ENCODE data around the gene PLA2G6.
"Not testable (repeated sequence)": the region's sequence is repeated elsewhere in the genome, so short reads cannot be mapped to it uniquely, and the experiment has no call there.

PLA2G6 gene

DNA sequence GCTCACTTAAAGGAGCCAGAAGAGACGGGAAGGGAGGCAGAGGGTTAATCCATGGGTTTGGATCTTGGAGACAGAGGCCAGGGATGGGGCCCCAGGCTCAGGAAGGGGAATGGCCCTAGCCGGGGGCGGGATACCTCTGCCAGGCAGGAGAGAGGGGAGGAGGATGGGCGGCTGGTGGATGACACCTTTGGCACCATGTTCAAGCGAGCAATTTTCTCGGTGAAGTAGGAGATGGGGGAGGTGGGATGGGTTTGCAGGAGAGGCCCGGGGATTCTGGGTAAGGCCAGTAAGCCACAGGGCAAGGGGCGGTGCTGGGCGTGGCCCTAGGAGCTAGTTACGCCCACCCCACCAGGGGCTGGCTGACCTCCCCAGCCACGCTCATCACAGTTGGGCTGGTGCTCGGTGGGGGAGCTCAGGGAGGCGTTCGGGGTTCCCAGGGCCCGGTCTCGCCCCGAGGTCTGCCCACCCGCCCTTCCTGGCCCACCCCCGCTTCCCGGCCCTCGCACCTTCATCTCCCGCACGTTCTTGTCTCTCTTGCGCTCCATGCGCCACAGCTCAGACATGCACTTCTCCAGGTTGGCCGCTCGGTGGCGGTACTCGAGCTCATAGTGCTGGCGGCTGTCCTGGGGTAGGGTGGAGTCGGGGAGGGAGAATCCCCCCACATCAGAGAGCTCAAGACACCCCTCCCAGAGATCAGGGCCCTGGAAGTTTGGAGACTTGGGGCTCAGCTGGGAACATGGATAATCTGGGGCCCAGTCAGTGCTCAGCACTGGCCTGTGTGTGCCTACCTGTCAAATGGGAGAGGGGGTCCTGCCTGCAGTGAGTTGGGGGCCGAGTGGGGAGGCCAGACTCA, 83.8 kb downstream of the PLA2G6 start:
- in situ Hi-C loops (cut with MboI; ENCODE audit: low pct_unique_long_range_greater_than_20kb, low sequenced_read_pairs), result no loop called here
- no peak for DNase-seq

DNA sequence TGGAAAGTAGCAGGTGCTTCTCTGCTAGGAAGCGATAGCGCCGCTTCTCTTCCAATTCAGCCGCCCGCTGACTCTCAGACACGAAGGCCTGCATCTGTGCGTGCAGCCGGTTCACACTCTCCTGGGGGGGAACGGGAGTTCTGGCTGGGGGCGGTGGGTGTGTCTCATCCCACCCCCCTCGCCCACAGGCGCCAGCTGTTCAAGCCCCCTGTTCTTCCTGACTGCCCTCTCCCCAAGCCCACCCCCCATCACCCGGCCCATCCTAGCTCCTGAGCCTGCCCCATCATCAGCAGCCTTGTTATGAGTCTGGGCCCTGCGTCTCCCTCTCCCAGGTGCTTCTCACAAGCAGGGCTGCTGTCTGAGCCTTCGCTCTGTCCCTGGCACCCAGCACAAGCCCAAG, 84.6 kb downstream of the PLA2G6 start:
- in situ Hi-C loops (cut with MboI; ENCODE audit: low pct_unique_long_range_greater_than_20kb, low sequenced_read_pairs), result no loop called here
- no peak for DNase-seq

- in situ Hi-C loops (cut with MboI; ENCODE audit: low pct_unique_long_range_greater_than_20kb, low sequenced_read_pairs), result no loop called here
- no peak for DNase-seq
Measured at GRCh38 chr22:38089474-38089851, 92.2 kb downstream of the PLA2G6 start.

DNA sequence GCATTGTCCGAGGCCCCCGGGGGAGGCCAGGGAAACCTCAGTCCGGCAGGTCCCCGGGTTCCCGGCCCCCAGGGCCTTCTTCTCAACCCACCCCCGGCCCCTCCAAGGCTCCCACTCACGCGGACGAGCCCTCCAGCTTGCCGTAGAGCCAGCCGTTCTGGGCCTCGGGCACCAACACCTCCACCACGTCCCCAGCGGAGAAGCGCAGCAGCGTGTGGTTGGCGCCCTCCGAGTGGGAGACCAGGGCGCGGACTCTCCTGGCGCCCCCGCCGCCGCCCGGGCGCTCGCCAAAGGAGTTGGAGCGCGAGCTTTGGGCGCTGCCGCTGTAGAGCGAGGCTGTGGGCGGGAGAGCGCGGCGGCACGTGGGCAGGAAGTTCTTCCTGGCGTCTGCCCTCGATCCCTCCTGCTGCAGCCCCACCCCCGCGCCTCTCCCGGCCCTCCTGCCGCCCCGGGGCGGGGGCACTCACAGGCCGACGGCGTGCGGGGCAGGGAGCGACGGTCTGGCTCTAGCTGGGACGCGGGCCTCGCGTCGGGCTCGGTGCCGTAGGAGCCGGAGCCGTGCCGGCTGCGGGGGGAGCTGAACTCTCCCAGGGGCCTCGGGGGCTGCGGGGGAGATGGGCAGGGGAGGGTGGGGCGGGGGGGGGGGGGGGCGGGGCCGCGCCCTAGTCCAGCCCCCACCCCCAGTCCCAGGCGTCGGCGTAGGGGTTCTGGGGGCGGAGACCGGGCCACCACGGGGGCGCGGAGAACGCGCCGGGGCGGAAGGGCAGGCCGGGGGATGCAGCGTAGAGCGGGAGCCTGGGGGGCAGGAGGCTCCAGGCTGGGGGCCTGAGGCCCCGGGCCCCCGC, 92.8 kb downstream of the PLA2G6 start:
- in situ Hi-C loops (cut with MboI; ENCODE audit: low pct_unique_long_range_greater_than_20kb, low sequenced_read_pairs), result no loop called here
- no peak for DNase-seq

DNA sequence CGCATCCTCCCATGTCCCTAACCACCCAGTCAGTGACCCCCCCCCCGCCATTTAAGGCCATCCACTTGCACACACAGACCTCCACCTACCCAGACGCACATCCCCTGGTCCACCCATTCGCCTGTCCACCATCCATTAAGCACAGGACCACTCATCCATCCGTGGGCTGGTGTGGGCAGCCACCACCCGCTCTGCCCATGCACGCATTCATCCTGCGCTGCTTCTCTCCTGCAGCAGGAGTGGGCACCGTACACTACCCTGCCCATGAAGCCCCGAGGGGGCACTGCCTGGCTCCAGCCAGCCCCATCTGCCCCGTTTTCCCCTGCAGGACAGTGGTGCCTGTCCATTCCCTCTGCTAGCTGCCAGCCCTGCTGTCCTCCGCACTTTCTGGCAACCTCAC, 93.8 kb downstream of the PLA2G6 start:
- in situ Hi-C loops (cut with MboI; ENCODE audit: low pct_unique_long_range_greater_than_20kb, low sequenced_read_pairs), result no loop called here
- no peak for DNase-seq

GRCh38 chr22:38086942-38087341, 94.7 kb downstream of the PLA2G6 start:
- no peak for DNase-seq
- in situ Hi-C loops (cut with MboI; ENCODE audit: low pct_unique_long_range_greater_than_20kb, low sequenced_read_pairs), result no loop called here

DNA sequence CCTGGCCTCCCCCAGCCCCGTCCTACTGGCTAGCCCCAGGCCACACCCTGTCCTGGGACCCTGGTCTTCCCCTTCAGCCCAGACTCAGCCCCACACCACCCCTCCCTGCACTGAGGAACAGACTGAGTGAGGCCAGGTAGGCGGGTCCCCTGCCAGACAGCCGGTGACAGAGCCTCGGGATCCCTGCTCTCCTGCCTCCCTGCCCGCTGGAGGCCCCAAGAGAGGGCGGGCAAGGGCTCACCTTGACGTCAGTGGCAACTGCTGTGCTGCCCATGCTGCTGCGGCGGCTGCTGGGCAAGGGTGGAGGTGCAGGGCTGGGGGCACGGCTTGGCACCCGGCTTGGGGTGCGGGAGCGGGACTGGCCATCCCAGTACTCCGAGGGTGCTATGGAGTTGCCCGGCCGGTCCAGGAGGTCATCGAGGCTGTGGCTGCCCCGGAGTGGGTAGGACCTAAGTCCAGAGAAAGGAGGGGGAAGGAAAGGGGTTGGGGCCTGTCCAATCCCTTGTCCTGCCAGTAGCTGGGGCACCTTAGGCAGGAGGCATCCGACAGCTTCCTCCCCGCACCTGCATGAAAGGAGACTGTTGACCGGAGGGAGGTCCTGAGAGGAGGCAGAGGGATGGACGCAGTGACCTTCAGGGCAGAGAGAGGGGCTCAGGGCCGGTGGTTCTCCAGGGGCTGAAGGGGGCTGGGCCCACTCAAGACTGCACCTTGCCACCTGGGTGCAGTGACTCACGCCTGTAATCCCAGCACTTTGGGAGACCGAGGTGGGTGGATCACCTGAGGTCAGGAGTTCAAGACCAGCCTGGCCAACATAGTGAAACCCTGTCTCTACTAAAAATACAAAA, 95.4 kb downstream of the PLA2G6 start:
- in situ Hi-C loops (cut with MboI; ENCODE audit: low pct_unique_long_range_greater_than_20kb, low sequenced_read_pairs), result no loop called here
- DNase-seq, result no peak

- DNase-seq, result no peak
- in situ Hi-C loops (cut with MboI; ENCODE audit: low pct_unique_long_range_greater_than_20kb, low sequenced_read_pairs), result no loop called here
Measured at GRCh38 chr22:38085501-38085900, 96.1 kb downstream of the PLA2G6 start.

DNA sequence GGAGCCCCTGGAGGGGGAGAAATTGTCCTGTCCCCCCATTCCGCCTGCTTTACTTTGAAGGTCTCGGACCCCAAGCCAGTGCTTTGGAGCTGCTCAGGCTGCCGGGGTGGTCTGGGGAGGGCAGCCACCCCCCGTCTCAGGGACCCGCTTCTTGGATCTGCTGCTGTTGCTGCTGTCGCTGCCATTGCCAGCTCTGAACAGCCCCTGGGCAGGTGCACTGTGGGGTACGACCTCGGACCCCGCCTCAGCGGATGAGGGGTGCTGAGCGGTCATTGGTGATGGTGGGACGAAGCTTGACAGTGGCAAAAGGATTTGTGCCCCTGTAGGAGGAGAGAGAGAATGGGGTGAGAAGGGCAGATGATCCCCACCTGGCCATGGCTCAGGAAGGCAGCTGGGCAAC, 96.6 kb downstream of the PLA2G6 start:
- DNase-seq, result no peak
- in situ Hi-C loops (cut with MboI; ENCODE audit: low pct_unique_long_range_greater_than_20kb, low sequenced_read_pairs), result no loop called here

DNA sequence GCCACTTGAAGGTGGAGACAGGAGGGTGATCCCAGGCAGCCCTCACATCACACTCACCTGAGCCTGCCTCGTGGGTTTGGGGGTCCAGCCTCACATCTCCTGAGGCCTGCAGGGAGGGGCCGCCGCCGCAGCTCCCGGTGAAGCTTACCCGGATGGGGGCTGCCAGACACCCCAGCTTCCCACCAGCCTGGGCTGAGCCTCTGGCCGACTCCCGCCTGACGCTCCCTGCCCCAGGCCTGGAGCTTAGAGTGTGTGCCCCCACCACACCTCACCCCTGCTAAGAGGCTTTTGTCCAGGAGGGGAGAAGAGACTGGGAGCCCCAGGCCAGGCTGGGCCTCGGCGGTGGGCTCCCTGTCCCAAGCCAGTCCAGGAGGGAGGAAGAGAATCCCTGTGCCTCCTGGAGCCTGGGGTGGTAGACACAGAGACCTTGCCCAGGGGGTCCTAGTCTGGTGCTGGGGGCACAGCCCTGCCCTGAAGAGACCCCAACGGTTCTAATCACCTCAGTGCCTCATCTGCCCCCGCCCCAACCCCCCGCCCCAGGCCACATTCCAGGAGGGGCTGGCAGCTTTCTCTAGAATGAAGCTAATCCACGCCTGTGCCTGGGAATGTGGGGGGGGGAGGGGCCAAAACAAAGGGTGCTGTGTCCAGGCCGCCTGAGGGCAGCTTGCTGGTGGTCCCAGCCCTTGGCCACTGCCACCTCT, 97.5 kb downstream of the PLA2G6 start, which contains the start of gene SLC16A8:
Gene SLC16A8 (minus strand): TSS at position 254 of the 701 bp plus-strand sequence. CDS start 1,311 bp downstream, outside the sequence.
- in situ Hi-C loops (cut with MboI; ENCODE audit: low pct_unique_long_range_greater_than_20kb, low sequenced_read_pairs), result no loop called here
- DNase-seq, result no peak

DNA sequence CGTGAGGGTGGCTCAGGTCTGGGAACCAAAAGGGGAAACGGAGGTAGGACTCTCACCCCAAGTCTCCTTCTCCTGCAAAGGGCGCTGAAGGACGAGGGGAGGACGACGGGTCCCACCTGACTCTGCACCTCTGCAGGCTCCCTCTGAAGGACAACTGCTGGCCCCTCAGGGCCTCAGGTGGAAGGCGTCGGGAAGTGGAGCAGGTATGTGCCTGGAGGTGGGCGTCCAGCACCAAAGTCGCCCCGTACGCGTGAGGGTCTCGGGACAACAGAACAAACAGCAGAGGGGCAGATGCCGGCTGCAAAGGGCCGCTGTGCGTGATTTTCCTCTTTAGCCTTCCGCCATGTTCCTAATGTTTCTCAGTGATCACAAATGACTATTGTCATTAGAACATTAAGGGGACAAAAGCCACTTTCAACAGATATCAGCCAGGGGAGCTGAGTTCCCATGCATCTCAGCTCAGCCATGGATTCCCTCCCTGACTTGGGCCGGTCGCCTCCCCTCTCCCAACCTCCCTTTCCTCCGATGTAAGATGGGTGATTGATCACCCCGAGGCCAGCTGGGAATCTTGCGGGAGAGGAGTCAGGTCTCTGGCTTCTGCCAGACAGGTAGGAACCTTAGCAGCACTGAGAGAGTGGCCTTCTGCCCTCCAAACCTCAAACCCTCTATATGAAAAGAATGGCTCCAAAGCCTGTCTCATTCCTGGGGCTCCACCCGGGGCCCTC, 98.5 kb downstream of the PLA2G6 start:
- in situ Hi-C loops (cut with MboI; ENCODE audit: low pct_unique_long_range_greater_than_20kb, low sequenced_read_pairs), result no loop called here
- no peak for DNase-seq

DNA sequence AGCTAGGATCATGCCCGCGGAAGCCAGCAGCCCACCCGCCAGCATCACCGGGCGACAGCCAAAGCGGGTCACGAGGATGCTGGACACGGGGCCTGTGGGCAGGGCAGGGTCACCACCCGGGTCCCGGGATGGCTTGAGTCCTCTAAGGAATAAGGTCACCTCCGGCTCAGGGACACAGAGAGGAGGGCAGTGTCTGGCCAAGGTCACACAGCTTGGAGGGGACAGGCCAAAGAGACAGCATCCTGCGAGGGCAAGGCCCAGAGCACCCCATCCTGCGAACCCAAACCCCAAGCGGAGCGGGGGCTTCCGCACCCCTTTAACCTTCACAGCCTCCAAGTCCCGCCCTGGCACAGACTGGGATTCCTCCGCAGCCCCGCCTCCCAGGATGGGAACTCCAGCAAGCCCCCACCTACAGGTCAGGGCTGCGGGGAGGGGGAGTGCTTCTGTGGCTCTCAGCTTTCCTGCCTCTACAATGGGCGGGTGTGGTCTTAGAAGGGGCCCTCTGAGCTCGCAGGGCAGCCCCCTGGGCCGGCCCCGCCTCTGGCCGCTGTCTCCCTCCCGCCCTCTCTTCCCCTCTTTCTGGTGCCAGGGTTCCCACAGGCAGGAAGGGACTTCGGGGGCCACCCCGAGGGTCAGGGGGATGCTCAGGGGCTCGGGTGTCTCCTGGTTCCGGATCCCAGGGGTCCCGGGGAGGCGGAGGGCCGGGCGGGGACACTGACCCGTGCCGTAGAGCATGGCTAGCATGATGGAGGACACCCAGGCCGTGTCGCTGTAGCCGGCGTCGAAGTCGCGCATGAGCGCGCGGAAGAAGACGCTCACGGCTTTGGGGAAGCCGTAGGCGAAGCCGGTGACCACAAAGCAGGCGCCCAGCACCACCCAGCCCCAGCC, 99.4 kb downstream of the PLA2G6 start:
- no peak for DNase-seq
- in situ Hi-C loops (cut with MboI; ENCODE audit: low pct_unique_long_range_greater_than_20kb, low sequenced_read_pairs), result no loop called here

DNA sequence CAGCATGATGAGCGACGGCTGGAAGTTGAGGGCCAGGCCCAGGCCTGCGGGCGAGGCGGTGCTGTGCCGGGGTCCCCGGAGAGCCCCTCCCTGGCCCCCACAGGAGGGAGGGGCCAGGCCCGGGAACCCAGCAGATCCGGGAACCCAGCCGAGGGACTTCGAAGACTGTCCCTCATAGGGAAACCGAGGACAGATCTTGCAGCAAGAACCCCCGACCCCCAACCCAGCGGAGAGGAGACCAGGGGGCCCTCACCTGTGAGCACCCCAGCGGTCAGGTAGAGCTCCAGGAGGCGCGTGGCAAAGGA, 100.0 kb downstream of the PLA2G6 start:
- in situ Hi-C loops (cut with MboI; ENCODE audit: low pct_unique_long_range_greater_than_20kb, low sequenced_read_pairs), result no loop called here
- DNase-seq, result no peak

GRCh38 chr22:38080850-38081635, 100.6 kb downstream of the PLA2G6 start:
- no peak for DNase-seq
- in situ Hi-C loops (cut with MboI; ENCODE audit: low pct_unique_long_range_greater_than_20kb, low sequenced_read_pairs), result no loop called here

DNA sequence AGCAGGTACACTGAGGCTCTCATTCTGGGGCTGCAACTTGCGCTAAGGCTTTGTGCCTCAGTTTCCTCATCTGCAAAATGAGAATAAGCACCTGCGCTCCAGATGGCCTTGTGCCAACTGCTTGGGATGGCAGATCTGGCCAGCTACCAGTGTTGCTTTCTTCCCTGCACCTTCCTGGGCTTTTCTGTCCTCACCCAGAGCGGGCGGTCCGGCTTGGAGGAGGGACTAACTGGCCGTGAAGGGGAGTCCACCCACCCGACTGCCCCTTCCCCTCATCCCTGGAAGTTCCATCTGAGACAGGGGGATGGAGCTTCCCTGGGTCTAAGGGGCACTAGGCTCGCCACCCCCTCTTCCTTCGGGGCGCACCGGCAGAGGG, 101.2 kb downstream of the PLA2G6 start:
- no peak for DNase-seq
- in situ Hi-C loops (cut with MboI; ENCODE audit: low pct_unique_long_range_greater_than_20kb, low sequenced_read_pairs), result no loop called here

DNA sequence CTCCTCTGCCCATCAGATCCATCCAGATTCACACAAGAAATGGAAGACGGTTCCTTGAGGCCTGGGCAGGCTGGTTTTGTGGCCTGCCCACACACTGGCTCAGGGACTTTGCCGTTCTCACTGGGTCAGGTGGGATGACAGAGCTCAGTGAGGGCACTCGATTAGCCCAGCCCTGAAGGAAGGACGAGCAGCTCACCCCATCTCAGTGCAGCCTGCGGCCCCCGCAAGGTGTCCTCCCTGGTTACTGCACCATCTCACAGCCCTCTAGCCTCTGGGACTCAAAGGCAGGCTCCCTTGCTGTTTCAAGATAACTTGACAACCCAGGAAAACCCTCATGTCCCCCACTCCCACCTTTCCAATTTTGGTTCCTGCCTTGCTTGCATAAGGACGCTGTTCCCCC, 101.8 kb downstream of the PLA2G6 start:
- no peak for DNase-seq
- in situ Hi-C loops (cut with MboI; ENCODE audit: low pct_unique_long_range_greater_than_20kb, low sequenced_read_pairs), result no loop called here

DNA sequence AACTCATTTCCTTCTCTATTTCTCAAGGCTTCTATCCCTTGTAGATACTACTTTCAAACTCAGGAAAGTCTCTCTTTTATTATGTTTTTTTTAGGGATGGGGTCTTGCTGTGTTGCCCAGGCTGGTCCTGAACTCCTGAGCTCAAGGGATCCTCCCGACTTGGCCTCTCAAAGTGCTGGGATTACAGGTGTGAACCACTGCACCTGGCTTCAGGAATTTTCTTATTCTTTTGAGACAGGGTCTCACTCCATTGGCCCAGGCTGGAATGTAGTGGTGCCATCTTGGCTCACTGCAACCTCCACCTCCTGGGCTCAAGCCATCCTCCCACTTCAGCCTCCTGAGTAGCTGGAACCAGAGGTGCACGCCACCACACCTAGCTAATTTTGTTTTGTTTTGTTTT, 102.4 kb downstream of the PLA2G6 start:
- in situ Hi-C loops (cut with MboI; ENCODE audit: low pct_unique_long_range_greater_than_20kb, low sequenced_read_pairs); DNase-seq: not testable (repeated sequence)

All from KBM-7 (cell line).